CD8-positive, alpha-beta memory T cell (primary cell): ENCODE data around the gene HNRNPM. TPM values are rescaled to one million over a fixed set of nuclear protein-coding genes. Genes with fewer than 3 reads are reported as not detected.
A peak's percentile ranks its signal among the peaks of the same experiment; 100 is the strongest.

Experiments used
- CTCF ChIA-PET: fragments of 350-600 bp; sonication (Branson Sonifier 250); formaldehyde crosslinking; loops from one replicate; lab custom pipeline; 2021; ENCODE audit warnings: antibody characterized with exemption; lab: Charles Lee
- POLR2A ChIA-PET: fragments of 350-600 bp; sonication (Branson Sonifier 250); formaldehyde crosslinking; loops from one replicate; lab custom pipeline; 2021; ENCODE audit warnings: antibody characterized with exemption; lab: Charles Lee
- DNase-seq, 5 donors: peaks; one replicate each; pipeline versions ENCODE4 v3.0.0 to v3.0.0-alpha.2; 2020 to 2022; ENCODE audit warnings: mixed read lengths in 1 of 5
- H3K27ac ChIP-seq: one replicate; pipeline ENCODE4 v1.7.0; 2013; ENCODE audit warnings: low read depth, mild to moderate bottlenecking, low read length, moderate library complexity
- H3K27me3 ChIP-seq: 2 replicates; pipeline ENCODE4 v1.7.0; 2013; ENCODE audit warnings: low read length, mild to moderate bottlenecking; ENCODE audit not compliant: insufficient read depth, poor library complexity, severe bottlenecking
- H3K36me3 ChIP-seq: 2 replicates; pipeline ENCODE4 v1.7.0; 2013; ENCODE audit warnings: mild to moderate bottlenecking, low read length, moderate library complexity; ENCODE audit not compliant: insufficient read depth
- H3K4me1 ChIP-seq: 2 replicates; pipeline ENCODE4 v1.7.0; 2013; ENCODE audit warnings: mild to moderate bottlenecking, low read length, moderate library complexity; ENCODE audit not compliant: insufficient read depth
- H3K4me3 ChIP-seq: 2 replicates; pipeline ENCODE4 v1.7.0; 2013; ENCODE audit warnings: mild to moderate bottlenecking, low read length
- H3K9me3 ChIP-seq: 2 replicates; pipeline ENCODE4 v1.7.0; 2013; ENCODE audit warnings: mild to moderate bottlenecking, low read length
- H3K27ac Mint-ChIP-seq, 8 donors: one replicate each; pipeline ENCODE4 v1.8.0; 2020 to 2021; ENCODE audit warnings: mixed read lengths in 8 of 8, mild to moderate bottlenecking in 6 of 8, inconsistent platforms in 3 of 8, moderate library complexity in 3 of 8
- H3K27me3 Mint-ChIP-seq, 2 donors: one replicate each; pipeline ENCODE4 v1.8.0; 2020 to 2021; ENCODE audit warnings: mixed read lengths in 2 of 2, mild to moderate bottlenecking in 1 of 2, moderate library complexity in 1 of 2
- H3K36me3 Mint-ChIP-seq, 3 donors: one replicate each; pipeline ENCODE4 v1.8.0; 2020 to 2021; ENCODE audit warnings: mixed read lengths in 3 of 3, inconsistent platforms in 1 of 3, mild to moderate bottlenecking in 1 of 3
- H3K4me1 Mint-ChIP-seq, 3 donors: one replicate each; pipeline ENCODE4 v1.8.0; 2020 to 2021; ENCODE audit warnings: mixed read lengths in 3 of 3, inconsistent platforms in 1 of 3, mild to moderate bottlenecking in 1 of 3
- H3K4me3 Mint-ChIP-seq, 7 donors: one replicate each; pipeline ENCODE4 v1.8.0; 2020 to 2021; ENCODE audit warnings: mixed read lengths in 7 of 7, mild to moderate bottlenecking in 6 of 7, moderate library complexity in 4 of 7, inconsistent platforms in 2 of 7
- H3K9me3 Mint-ChIP-seq, 5 donors: one replicate each; pipeline ENCODE4 v1.8.0; 2020 to 2022; ENCODE audit warnings: mixed read lengths in 5 of 5, mild to moderate bottlenecking in 3 of 5, moderate library complexity in 2 of 5, inconsistent platforms in 1 of 5
- polyA plus RNA-seq: library from polyadenylated mRNA; unstranded; fragments of 300-500 nt; fragmentation: Illumina TruSeq; gene quantifications from one replicate; pipeline ENCODE4 v1.2.3, GENCODE V29; 2021
- total RNA-seq, 2 experiments: library from RNA; stranded (reverse); gene quantifications; one replicate each; pipeline ENCODE4 v1.2.3, GENCODE V29; 2021

Gene HNRNPM
- total and polyA plus RNA-seq, 3 experiments from 2014 or later, result 311 to 338 (median 336) TPM

DNA sequence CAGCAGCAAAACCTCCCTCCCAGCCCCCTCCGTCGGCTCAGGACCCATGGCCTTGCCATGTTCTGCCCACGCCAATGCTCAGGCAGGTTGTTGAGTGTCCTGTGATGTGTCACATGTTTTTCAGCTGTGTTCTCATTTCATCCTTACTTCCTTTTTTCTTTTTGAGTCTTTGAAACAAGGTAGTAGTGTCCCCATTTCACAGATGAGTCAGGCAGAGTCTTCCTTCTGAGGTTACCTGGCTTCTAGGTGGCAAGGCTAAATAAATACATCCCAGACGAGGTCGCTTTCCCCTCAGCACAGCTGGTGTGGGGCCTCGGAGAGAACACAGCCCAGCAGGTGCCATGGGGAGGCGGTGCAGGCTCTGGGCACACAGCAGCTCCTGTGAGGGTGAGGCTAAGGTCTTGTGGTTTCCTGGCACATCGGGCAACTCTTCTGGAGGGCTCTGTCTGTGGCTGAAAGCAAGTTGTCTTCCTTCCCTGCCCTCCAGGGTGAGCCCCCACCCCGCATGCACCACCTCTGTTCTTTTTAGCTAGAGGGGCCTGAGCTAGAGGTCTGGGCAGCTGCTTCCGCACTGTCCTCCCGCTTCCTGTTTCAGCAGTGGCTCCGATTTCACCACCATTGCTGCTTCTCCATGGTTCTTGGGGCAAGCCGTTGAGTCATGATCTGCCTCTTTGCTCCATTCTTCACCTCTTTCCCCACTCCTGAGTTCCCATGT is 42.5 kb downstream of the HNRNPM start:
- DNase-seq, result peak; percentile 35 to 71 (median 64)
- Mint-ChIP-seq H3K4me1 (peaks cover 25 to 43% (median 35%) of the 10 kb centered on the region in 3 donors), H3K4me3 (peak overlapping the region; percentile 32 to 86 (median 66)), H3K27me3 (no peaks in the 10 kb centered on the region), H3K27ac (peak overlapping the region; percentile 78 to 97 (median 90)), H3K9me3 (no peaks in the 10 kb centered on the region), H3K36me3 (peaks cover 11 to 75% (median 21%) of the 10 kb centered on the region in 3 donors)
- peaks cover 40% of the 10 kb centered on the region for H3K36me3 ChIP-seq
- POLR2A ChIA-PET, result interaction anchor here (0.6 to 1.4 kb wide), 6 partner anchors 18 to 82 kb away, joined by 3 to 10 read pairs (median 4); partner anchors contain the start of gene ZNF414
- no peak overlapping the region for H3K27ac ChIP-seq
- H3K27me3 ChIP-seq, result no peaks in the 10 kb centered on the region
- CTCF ChIA-PET, result interaction anchor here (0.8 to 5.1 kb wide), 16 partner anchors 8 to 135 kb away, joined by 3 to 46 read pairs (median 4); partner anchors contain the start of genes MARCHF2 and ZNF414
- H3K9me3 ChIP-seq, result no peaks in the 10 kb centered on the region
- H3K4me3 ChIP-seq, result no peak overlapping the region
- peaks cover 25% of the 10 kb centered on the region for H3K4me1 ChIP-seq

DNA sequence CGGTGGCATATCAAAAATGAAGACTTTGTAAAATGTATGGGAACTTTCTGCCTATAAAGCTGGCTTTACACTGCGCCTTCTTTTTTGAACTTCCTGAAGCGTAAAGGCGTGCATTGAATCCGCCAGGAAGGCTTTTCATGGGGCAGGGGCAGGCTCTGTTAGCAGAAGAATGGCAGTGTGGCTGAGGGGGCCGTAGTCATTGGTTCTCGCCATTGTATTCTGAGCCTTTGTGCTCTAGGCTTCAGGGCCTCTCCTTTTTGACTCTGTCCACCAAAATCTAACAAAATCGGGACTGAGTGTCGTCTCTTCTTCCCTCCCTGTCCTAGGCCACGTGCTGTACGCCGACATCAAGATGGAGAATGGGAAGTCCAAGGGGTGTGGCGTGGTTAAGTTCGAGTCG is 43.6 kb downstream of the HNRNPM start:
- Histone ChIP-seq H3K4me3 (no peak overlapping the region), H3K27ac (no peak overlapping the region), H3K4me1 (peaks cover 25% of the 10 kb centered on the region), H3K9me3 (no peaks in the 10 kb centered on the region), H3K36me3 (peaks cover 32% of the 10 kb centered on the region), H3K27me3 (no peaks in the 10 kb centered on the region)
- Mint-ChIP-seq H3K9me3 (no peaks in the 10 kb centered on the region), H3K27ac (peak overlapping the region in 5 of 8 donors; percentile 12 to 93 (median 78)), H3K36me3 (peaks cover 6 to 65% (median 16%) of the 10 kb centered on the region in 3 donors), H3K4me1 (peaks cover 25 to 42% (median 27%) of the 10 kb centered on the region in 3 donors), H3K4me3 (no peak overlapping the region), H3K27me3 (no peaks in the 10 kb centered on the region)
- POLR2A ChIA-PET, result interaction anchor here (0.6 kb wide), 1 partner anchor 9 kb away, joined by 5 read pairs; no protein-coding TSS in a partner anchor
- no peak for DNase-seq
- CTCF ChIA-PET, result interaction anchor here (1.7 to 5.1 kb wide), 3 partner anchors 17 to 91 kb away, joined by 5 to 46 read pairs (median 11); no protein-coding TSS in a partner anchor

DNA sequence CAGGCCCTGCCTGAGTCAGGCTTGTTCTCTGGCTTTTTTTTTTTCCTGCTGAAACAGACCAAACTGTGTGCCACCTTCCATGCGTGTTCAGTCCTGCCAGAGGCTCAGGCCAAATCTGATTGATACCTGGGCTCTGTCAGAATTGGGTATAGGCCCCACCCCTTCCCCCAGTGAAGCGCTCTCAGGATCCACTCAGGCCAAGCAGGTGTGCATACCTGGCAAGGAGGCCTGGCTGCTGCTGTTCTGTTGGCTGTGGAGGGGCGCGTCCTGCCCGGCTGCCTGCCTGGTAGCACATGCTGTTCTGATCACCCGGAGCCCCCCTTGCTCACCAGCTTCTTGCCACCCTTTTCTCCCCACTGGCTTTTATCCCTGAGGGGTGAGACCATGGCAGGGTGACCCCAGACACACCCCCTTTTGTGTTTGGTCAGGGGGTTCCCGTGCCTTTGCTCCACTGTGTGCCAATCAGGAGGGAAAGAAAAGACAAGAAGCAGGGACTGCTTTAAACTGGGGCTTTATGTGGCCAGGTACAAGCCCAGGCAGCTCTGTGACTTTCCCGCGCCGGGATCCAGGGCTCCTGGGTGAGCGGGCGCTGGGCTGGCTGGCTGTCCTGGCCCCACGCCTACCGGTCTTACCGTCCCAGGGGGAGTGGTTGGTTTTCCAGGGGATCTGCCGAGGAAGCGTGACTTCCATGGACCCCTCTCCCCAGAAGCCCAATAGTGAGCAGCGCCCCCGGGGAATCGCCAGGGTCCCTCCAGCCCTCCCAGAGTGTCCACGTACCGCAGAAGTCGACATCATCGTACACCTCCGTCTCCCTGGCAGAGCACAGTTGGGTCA is 45.0 kb downstream of the HNRNPM start:
- Histone ChIP-seq H3K4me1 (peaks cover 33% of the 10 kb centered on the region), H3K36me3 (peaks cover 25% of the 10 kb centered on the region), H3K9me3 (no peaks in the 10 kb centered on the region), H3K4me3 (no peak overlapping the region), H3K27ac (no peak overlapping the region), H3K27me3 (no peaks in the 10 kb centered on the region)
- no peak for DNase-seq
- CTCF ChIA-PET, result interaction anchor here (0.8 to 5.1 kb wide), 2 partner anchors 16 to 90 kb away, joined by 3 to 46 read pairs; no protein-coding TSS in a partner anchor
- Mint-ChIP-seq H3K36me3 (peaks cover 5 to 51% (median 16%) of the 10 kb centered on the region in 3 donors), H3K27me3 (no peaks in the 10 kb centered on the region), H3K4me3 (peak overlapping the region in 2 of 7 donors; percentile 23 to 48), H3K27ac (peak overlapping the region in 1 of 8 donors; percentile 64), H3K4me1 (peaks cover 28 to 51% (median 30%) of the 10 kb centered on the region in 3 donors), H3K9me3 (no peaks in the 10 kb centered on the region)
- POLR2A ChIA-PET, result no interaction called here

DNA sequence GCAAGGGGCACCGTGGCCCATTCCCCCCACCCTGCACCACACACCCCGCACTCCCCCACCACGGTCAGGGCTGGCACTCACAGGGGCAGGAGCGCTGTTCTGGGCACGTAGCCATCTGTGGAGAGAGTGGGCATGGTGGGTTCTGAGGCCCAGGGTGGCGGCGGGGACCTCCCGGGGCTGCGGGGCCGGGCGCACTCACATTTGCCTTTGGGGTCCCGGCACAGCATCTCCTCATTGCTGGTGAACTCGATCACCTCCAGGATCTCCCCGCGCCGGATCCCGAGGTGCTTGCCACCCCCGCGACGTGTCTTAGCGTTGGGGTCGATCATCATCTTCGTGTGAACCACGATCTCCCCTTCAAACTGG is 45.6 kb downstream of the HNRNPM start:
- ChIA-PET CTCF (no interaction called here), POLR2A (interaction anchor here (0.6 kb wide), 1 partner anchor 34 kb away, joined by 4 read pairs; no protein-coding TSS in a partner anchor)
- DNase-seq, result no peak
- peaks cover 5 to 45% (median 16%) of the 10 kb centered on the region in 3 donors for H3K36me3 Mint-ChIP-seq
- Histone ChIP-seq H3K27me3 (no peaks in the 10 kb centered on the region), H3K4me1 (peaks cover 33% of the 10 kb centered on the region), H3K27ac (no peak overlapping the region), H3K9me3 (no peaks in the 10 kb centered on the region), H3K36me3 (peaks cover 23% of the 10 kb centered on the region), H3K4me3 (no peak overlapping the region)
- H3K27me3 Mint-ChIP-seq, result no peaks in the 10 kb centered on the region
- peaks cover 28 to 49% (median 30%) of the 10 kb centered on the region in 3 donors for H3K4me1 Mint-ChIP-seq
- no peaks in the 10 kb centered on the region for H3K9me3 Mint-ChIP-seq
- H3K4me3 Mint-ChIP-seq, result no peak overlapping the region
- peak overlapping the region in 1 of 8 donors; percentile 64 for H3K27ac Mint-ChIP-seq

DNA sequence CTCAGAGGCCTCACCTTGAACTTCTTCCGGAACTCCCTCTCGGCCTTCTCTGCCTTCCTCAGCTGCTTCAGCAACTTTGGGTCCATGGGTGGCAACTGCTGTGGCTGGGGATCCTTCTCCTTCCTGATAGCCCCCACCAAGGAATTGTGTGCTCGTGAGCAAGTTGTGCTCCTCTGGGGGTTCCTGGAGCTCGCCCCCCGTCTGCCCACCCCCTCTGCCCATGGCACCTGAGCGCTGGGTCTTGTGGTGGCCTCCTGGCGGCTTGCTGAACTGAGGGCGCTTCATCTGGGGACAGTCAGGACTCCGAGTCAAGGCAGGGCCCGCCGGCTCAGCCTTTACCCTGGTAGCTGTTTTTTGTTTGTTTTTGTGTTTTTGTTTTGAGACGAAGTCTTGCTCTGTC is 46.1 kb downstream of the HNRNPM start:
- H3K4me1 Mint-ChIP-seq, result peaks cover 30 to 52% (median 30%) of the 10 kb centered on the region in 3 donors
- Histone ChIP-seq H3K27me3 (no peaks in the 10 kb centered on the region), H3K9me3 (no peaks in the 10 kb centered on the region), H3K4me1 (peaks cover 31% of the 10 kb centered on the region), H3K27ac (no peak overlapping the region), H3K4me3 (no peak overlapping the region), H3K36me3 (peaks cover 23% of the 10 kb centered on the region)
- H3K9me3 Mint-ChIP-seq, result no peaks in the 10 kb centered on the region
- peak overlapping the region in 3 of 8 donors; percentile 17 to 26 (median 26) for H3K27ac Mint-ChIP-seq
- no peak overlapping the region for H3K4me3 Mint-ChIP-seq
- CTCF ChIA-PET, result no interaction called here
- H3K27me3 Mint-ChIP-seq, result no peaks in the 10 kb centered on the region
- H3K36me3 Mint-ChIP-seq, result peaks cover 5 to 40% (median 16%) of the 10 kb centered on the region in 3 donors
- POLR2A ChIA-PET, result interaction anchor here (0.6 kb wide), 1 partner anchor 34 kb away, joined by 4 read pairs; no protein-coding TSS in a partner anchor
- no peak for DNase-seq

DNA sequence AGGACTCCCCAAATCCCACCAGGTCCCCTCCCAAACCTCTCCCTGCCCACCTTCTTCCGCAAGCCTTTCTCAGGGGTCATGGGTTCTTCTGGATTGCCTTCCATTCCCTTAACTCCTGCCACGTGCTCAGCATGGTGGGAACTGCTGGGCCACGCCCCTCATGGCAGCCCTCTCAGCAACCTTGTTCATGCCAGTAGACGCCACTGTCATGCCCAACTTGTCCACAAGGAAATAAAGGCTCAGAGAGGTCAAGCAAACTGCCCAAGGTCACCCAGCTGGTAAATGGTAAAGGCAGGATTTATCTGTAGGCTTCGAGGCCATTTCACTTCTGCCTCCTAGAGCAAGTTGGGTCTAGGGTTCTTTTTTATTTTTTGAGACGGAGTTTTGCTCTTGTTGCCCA is 46.8 kb downstream of the HNRNPM start:
- CTCF ChIA-PET, result no interaction called here
- POLR2A ChIA-PET, result interaction anchor here (0.5 kb wide), 1 partner anchor 36 kb away, joined by 3 read pairs; no protein-coding TSS in a partner anchor

DNA sequence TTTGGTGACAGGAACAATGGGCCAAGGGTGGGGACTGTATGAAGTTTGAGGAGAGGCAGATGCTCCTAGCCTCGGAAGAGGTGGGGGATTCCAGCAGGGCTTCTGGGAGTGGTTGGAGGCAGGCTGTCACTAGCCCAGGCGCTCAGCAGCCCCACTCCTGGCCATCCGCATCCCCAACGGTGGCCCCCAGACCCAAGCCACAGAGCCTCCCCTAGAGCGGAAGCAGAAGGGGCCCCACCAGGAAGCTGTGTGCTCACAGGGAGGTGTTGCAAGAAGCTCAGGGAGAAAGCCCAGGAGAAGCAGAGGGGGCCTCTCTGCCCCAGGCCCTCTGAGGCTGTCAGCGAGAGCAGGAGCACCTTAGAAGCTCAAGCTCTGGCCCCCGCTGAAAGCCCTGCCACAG is 49.4 kb downstream of the HNRNPM start:
- no peak overlapping the region for H3K27ac ChIP-seq
- peak overlapping the region in 5 of 8 donors; percentile 5 to 81 (median 61) for H3K27ac Mint-ChIP-seq
- no peak for DNase-seq
- no peaks in the 10 kb centered on the region for H3K9me3 ChIP-seq
- H3K36me3 Mint-ChIP-seq, result peaks cover 0 to 8% (median 2%) of the 10 kb centered on the region in 3 donors
- POLR2A ChIA-PET, result interaction anchor here (0.7 kb wide), 1 partner anchor 24 kb away, joined by 3 read pairs; no protein-coding TSS in a partner anchor
- H3K4me3 Mint-ChIP-seq, result peak overlapping the region in 1 of 7 donors; percentile 32
- no peak overlapping the region for H3K4me3 ChIP-seq
- no peaks in the 10 kb centered on the region for H3K27me3 ChIP-seq
- H3K27me3 Mint-ChIP-seq, result no peaks in the 10 kb centered on the region
- peaks cover 4 to 26% (median 6%) of the 10 kb centered on the region in 3 donors for H3K4me1 Mint-ChIP-seq
- H3K36me3 ChIP-seq, result no peaks in the 10 kb centered on the region
- H3K4me1 ChIP-seq, result peaks cover 8% of the 10 kb centered on the region
- H3K9me3 Mint-ChIP-seq, result no peaks in the 10 kb centered on the region
- CTCF ChIA-PET, result interaction anchor here (0.9 to 4.7 kb wide), 5 partner anchors 10 to 85 kb away, joined by 3 to 30 read pairs (median 4); partner anchors contain the start of gene MYO1F

More for the DNA sequence above, 46.8 kb downstream of the HNRNPM start:
- no peaks in the 10 kb centered on the region for H3K9me3 Mint-ChIP-seq
- H3K27ac Mint-ChIP-seq, result peak overlapping the region in 2 of 8 donors; percentile 6 to 54
- H3K36me3 Mint-ChIP-seq, result peaks cover 5 to 34% (median 12%) of the 10 kb centered on the region in 3 donors
- no peaks in the 10 kb centered on the region for H3K27me3 Mint-ChIP-seq
- H3K36me3 ChIP-seq, result peaks cover 19% of the 10 kb centered on the region
- no peak for DNase-seq
- peaks cover 24% of the 10 kb centered on the region for H3K4me1 ChIP-seq
- no peaks in the 10 kb centered on the region for H3K9me3 ChIP-seq
- no peak overlapping the region for H3K27ac ChIP-seq
- no peak overlapping the region for H3K4me3 ChIP-seq
- peak overlapping the region in 1 of 7 donors; percentile 49 for H3K4me3 Mint-ChIP-seq
- no peaks in the 10 kb centered on the region for H3K27me3 ChIP-seq
- peaks cover 25 to 47% (median 25%) of the 10 kb centered on the region in 3 donors for H3K4me1 Mint-ChIP-seq
